ENCODE data around the gene EMX2. TPM values are rescaled to one million over a fixed set of nuclear protein-coding genes. Genes with fewer than 3 reads are reported as not detected.

Gene EMX2
- total RNA-seq, 1 donor from 2014 or later = 0.25 TPM

- Histone ChIP-seq H3K9me3 (replicated peaks) (no peaks in the 10 kb centered on the region), H3K27me3 (ENCODE audit: low read depth) (peaks cover 92% of the 10 kb centered on the region), H3K27ac (replicated peaks) (no peak overlapping the region), H3K4me3 (no peak overlapping the region), H3K4me1 (no peaks in the 10 kb centered on the region), H3K36me3 (no peaks in the 10 kb centered on the region)
- TF ChIP-seq CTCF (IDR thresholded peaks at IDR 0.05; ENCODE audit: borderline replicate concordance) = no peak
- no peak for DNase-seq
- intact Hi-C loops (cut with micrococcal nuclease) = no loop called here
These were observed 33.0 kb upstream of the EMX2 start for GRCh38 chr10:117509573-117509972.

- no peak for TF ChIP-seq CTCF (IDR thresholded peaks at IDR 0.05; ENCODE audit: borderline replicate concordance)
- no peaks in the 10 kb centered on the region for H3K36me3 ChIP-seq
- no peak overlapping the region for H3K27ac ChIP-seq (replicated peaks)
- DNase-seq = no peak
- no peaks in the 10 kb centered on the region for H3K4me1 ChIP-seq
- no peaks in the 10 kb centered on the region for H3K9me3 ChIP-seq (replicated peaks)
- intact Hi-C loops (cut with micrococcal nuclease) = no loop called here
- H3K4me3 ChIP-seq = no peak overlapping the region
- peaks cover 86% of the 10 kb centered on the region for H3K27me3 ChIP-seq (ENCODE audit: low read depth)
These were observed 30.8 kb upstream of the EMX2 start for GRCh38 chr10:117511601-117512390.

GRCh38 chr10:117514971-117515370, 27.6 kb upstream of the EMX2 start:
- no peak for DNase-seq
- intact Hi-C loops (cut with micrococcal nuclease) = no loop called here
- peaks cover 90% of the 10 kb centered on the region for H3K27me3 ChIP-seq (ENCODE audit: low read depth)

GRCh38 chr10:117516681-117517080, 25.9 kb upstream of the EMX2 start:
- Histone ChIP-seq H3K27ac (replicated peaks) (no peak overlapping the region), H3K36me3 (no peaks in the 10 kb centered on the region), H3K4me1 (no peaks in the 10 kb centered on the region), H3K27me3 (ENCODE audit: low read depth) (peaks cover 91% of the 10 kb centered on the region), H3K4me3 (no peak overlapping the region), H3K9me3 (replicated peaks) (no peaks in the 10 kb centered on the region)
- DNase-seq = no peak
- no peak for TF ChIP-seq CTCF (IDR thresholded peaks at IDR 0.05; ENCODE audit: borderline replicate concordance)
- intact Hi-C loops (cut with micrococcal nuclease) = no loop called here

More at GRCh38 chr10:117514971-117515370, 27.6 kb upstream of the EMX2 start:
- H3K36me3 ChIP-seq = no peaks in the 10 kb centered on the region
- no peaks in the 10 kb centered on the region for H3K9me3 ChIP-seq (replicated peaks)
- H3K4me1 ChIP-seq = no peaks in the 10 kb centered on the region
- no peak for TF ChIP-seq CTCF (IDR thresholded peaks at IDR 0.05; ENCODE audit: borderline replicate concordance)
- H3K27ac ChIP-seq (replicated peaks) = no peak overlapping the region
- no peak overlapping the region for H3K4me3 ChIP-seq

GRCh38 chr10:117518246-117518645, 24.3 kb upstream of the EMX2 start:
- Histone ChIP-seq H3K9me3 (replicated peaks) (no peaks in the 10 kb centered on the region), H3K4me3 (no peak overlapping the region), H3K27ac (replicated peaks) (no peak overlapping the region), H3K4me1 (no peaks in the 10 kb centered on the region), H3K36me3 (no peaks in the 10 kb centered on the region), H3K27me3 (ENCODE audit: low read depth) (peaks cover 92% of the 10 kb centered on the region)
- no peak for TF ChIP-seq CTCF (IDR thresholded peaks at IDR 0.05; ENCODE audit: borderline replicate concordance)
- DNase-seq = no peak
- intact Hi-C loops (cut with micrococcal nuclease) = no loop called here

Measured in left ventricle myocardium inferior (tissue), 1 donor.